Uterus (tissue), 2 donors: ENCODE results near the gene FMNL2.

Source experiments
- POLR2A ChIP-seq, 2 donors: fragments of 450-650 bp; IDR thresholded peaks; one replicate each; pipeline ENCODE4 v1.6.1; 2016; ENCODE audit warnings: antibody characterized with exemption in 2 of 2, mild to moderate bottlenecking in 1 of 2, moderate library complexity in 1 of 2
- TF ChIP-seq, protein P1 (sequence below), 4 experiments: fragments of 200-600 bp in 2 of 4; fragments of 450-650 bp in 2 of 4; sonication (generic) in 2 of 4; IDR thresholded peaks; one replicate each; pipeline ENCODE4 v1.5.1; 2016 to 2019; ENCODE audit warnings: antibody characterized with exemption in 4 of 4, mild to moderate bottlenecking in 2 of 4, moderate library complexity in 1 of 4

DNA sequence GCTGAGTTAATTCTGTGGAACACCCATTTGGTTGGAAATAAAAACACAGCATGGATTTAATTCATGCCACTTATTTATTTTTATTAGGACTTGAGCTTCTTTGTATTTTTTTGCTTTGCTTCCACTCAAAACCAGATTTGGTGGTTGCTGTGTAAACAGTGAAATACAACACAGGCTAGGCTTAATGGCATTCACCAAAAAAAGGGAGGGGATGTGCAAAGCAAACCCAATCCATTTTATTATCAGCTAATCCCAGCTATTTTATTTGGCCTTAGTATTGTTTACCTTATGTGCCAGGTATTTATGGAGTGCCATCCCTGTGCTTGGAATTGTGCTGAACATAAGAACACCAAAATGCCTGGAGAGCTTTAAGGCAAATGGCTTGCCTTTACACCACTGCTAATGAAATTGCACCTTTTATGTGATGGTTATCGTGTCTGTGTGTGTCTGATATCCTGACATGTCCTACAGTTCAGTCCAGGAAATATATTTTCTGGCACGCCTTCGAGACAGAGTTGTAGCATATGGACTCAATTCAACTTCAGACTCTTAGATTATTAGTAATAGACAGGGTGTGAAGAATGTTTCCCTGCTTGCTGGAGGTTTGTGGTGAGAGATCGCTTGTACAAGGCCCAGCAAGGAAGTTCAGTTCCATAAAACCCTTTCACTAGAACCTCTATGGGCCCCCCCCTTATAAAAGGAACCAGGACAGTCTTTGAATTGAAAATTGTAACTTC lies 282.6 kb downstream of the FMNL2 start:
- no peak for TF ChIP-seq POLR2A (IDR thresholded peaks at IDR 0.05)
- TF ChIP-seq, protein P1, sequence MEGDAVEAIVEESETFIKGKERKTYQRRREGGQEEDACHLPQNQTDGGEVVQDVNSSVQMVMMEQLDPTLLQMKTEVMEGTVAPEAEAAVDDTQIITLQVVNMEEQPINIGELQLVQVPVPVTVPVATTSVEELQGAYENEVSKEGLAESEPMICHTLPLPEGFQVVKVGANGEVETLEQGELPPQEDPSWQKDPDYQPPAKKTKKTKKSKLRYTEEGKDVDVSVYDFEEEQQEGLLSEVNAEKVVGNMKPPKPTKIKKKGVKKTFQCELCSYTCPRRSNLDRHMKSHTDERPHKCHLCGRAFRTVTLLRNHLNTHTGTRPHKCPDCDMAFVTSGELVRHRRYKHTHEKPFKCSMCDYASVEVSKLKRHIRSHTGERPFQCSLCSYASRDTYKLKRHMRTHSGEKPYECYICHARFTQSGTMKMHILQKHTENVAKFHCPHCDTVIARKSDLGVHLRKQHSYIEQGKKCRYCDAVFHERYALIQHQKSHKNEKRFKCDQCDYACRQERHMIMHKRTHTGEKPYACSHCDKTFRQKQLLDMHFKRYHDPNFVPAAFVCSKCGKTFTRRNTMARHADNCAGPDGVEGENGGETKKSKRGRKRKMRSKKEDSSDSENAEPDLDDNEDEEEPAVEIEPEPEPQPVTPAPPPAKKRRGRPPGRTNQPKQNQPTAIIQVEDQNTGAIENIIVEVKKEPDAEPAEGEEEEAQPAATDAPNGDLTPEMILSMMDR (IDR thresholded peaks at IDR 0.05) = no peak
